ENCODE data around the gene IL27RA. TPM values are rescaled to one million over a fixed set of nuclear protein-coding genes. Genes with fewer than 3 reads are reported as not detected.

The IL27RA gene
- total RNA-seq, result 2.9 and 3.9 TPM in 2 replicates

DNA sequence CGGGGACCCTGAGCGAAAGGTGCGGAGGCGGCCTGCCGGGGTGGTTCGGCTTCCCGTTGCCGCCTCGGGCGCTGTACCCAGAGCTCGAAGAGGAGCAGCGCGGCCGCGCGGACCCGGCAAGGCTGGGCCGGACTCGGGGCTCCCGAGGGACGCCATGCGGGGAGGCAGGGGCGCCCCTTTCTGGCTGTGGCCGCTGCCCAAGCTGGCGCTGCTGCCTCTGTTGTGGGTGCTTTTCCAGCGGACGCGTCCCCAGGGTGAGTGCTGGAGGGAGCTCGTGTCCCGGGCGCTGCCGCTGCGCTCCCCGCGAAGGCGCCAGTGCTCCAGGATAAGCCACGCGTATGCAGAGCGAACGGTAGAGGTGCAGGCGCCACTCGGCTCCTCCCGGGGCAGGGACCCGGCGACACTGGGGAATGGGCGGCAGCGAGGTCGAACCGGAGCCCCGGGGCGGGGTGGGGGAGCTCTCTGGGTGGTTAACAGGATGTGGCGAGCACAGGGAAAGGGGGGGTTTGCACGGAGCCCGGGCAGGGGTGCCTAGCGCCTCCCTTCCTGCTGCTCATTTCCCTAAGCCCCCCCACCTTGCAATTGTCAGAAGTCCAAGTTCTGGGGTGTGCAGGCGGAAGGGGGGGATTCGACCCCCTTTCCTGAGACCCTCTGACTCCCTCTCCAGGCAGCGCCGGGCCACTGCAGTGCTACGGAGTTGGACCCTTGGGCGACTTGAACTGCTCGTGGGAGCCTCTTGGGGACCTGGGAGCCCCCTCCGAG lies at the start of gene IL27RA:
Gene IL27RA (plus strand): TSS at position 44 of the 762 bp plus-strand sequence. CDS start 111 bp downstream, at position 155.
- H3K4me3 ChIP-seq (ENCODE audit: low read depth, low read length), result peak within 1 kb of the TSS; percentile 73
- peak; percentile 45 for DNase-seq (ENCODE audit: low read depth)
- TF ChIP-seq, protein P1, sequence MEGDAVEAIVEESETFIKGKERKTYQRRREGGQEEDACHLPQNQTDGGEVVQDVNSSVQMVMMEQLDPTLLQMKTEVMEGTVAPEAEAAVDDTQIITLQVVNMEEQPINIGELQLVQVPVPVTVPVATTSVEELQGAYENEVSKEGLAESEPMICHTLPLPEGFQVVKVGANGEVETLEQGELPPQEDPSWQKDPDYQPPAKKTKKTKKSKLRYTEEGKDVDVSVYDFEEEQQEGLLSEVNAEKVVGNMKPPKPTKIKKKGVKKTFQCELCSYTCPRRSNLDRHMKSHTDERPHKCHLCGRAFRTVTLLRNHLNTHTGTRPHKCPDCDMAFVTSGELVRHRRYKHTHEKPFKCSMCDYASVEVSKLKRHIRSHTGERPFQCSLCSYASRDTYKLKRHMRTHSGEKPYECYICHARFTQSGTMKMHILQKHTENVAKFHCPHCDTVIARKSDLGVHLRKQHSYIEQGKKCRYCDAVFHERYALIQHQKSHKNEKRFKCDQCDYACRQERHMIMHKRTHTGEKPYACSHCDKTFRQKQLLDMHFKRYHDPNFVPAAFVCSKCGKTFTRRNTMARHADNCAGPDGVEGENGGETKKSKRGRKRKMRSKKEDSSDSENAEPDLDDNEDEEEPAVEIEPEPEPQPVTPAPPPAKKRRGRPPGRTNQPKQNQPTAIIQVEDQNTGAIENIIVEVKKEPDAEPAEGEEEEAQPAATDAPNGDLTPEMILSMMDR (IDR thresholded peaks at IDR 0.05; ENCODE audit: insufficient read depth, low read depth, low read length), result peak; percentile 77

DNA sequence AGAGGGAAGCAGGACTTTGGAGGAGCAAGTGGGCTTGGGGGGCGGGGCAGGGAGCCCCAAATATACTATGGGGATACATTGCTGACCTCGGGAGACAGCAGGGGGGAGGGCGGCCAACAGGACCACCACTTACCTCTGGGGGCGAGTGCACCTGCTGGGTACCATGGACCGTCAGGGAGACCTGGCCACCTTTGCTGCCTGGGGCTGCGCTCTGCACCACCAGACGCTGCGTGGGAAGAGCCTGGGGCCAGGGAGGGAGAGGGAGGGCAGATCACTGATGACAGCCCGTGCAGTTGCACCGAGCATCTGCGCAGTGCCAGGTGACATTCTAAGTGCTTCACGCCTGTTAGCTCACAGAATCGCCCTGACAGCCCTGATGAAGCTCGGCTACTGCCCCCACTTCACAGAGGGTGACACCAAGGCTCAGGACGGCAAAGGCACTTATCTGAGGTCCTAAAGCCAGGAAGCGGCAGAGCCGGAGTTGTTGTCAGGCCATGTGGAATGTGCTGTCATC lies 49.5 kb upstream of the IL27RA start:
- DNase-seq (ENCODE audit: low read depth), result no peak
- no peak overlapping the region for H3K4me3 ChIP-seq (ENCODE audit: low read depth, low read length)
- TF ChIP-seq, protein P1 (IDR thresholded peaks at IDR 0.05; ENCODE audit: insufficient read depth, low read depth, low read length), result no peak

DNA sequence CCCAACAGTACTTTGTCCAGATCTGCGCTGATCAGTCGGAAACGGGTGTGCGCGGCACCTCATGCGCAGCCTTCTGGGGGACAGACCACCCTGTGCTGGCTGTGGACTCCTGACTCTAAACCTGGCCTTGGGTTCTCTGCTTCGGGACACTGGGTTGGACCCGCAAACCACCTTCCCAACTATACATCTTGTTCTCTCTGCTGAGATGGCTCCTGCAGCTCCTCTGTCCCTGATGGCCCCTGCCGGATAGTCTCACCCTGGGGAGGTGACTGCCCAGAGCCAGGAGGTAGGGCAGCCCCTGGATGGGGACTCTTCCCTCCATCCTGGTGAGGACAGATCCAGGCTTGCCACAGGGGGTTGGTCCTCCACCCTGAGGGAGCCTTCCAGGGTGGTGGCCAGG lies 48.8 kb upstream of the IL27RA start:
- no peak for DNase-seq (ENCODE audit: low read depth)
- TF ChIP-seq, protein P1 (IDR thresholded peaks at IDR 0.05; ENCODE audit: insufficient read depth, low read depth, low read length), result no peak
- H3K4me3 ChIP-seq (ENCODE audit: low read depth, low read length), result no peak overlapping the region

DNA sequence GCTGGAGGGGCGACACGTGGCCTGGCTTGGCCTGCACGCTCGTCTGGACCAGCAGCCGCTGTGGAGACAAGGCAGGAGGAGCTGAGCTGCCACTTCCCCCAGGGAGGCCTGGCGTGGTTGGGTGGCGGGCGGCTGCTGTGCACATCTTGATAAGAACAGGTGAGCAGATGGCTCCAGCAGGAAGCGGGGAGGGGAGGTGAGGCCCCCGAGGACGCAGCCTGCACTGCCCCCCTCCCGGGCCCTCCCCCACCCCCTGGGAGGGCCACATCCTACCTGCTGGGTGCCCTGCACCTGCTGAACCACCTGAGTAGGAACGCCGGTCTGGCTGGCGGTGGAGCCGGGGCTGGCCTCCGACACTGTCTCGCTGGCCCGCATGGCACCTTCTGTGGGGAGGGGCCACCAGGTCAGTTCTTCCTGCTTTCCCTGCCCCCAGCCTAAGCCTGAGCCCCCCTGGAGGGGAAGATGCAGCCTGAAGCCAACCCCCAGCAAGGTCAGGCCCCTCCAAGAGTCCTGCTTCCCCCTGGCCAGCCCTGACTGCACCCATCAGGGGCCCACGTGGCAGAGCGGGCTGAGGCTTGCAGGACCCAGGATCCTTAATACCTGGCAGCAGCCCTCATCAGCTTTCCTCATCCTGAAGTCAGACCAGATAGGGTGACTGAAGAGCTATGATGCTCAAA lies 48.2 kb upstream of the IL27RA start:
- H3K4me3 ChIP-seq (ENCODE audit: low read depth, low read length), result no peak overlapping the region
- TF ChIP-seq, protein P1 (IDR thresholded peaks at IDR 0.05; ENCODE audit: insufficient read depth, low read depth, low read length), result no peak
- no peak for DNase-seq (ENCODE audit: low read depth)

DNA sequence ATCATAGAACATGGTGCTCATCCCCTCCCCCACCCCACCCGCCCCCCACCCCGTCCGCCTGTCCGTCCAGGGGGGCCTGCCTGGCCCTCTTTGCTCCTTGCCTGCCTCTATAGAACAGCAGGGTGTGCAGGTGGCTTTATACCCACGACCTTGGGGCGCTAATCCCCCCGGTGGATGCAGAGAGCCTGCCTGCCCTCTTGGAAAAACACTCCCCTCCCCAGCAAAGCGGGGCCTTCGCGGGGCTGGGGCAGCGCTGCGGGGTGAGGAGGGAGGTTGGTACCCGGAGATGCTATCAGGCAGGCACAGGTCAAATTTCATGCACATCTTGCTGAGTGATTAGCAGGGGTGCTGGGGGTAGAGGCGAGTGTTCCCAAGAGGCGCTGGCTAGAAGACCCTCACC lies 47.4 kb upstream of the IL27RA start:
- TF ChIP-seq, protein P1 (IDR thresholded peaks at IDR 0.05; ENCODE audit: insufficient read depth, low read depth, low read length), result no peak
- no peak overlapping the region for H3K4me3 ChIP-seq (ENCODE audit: low read depth, low read length)
- no peak for DNase-seq (ENCODE audit: low read depth)

DNA sequence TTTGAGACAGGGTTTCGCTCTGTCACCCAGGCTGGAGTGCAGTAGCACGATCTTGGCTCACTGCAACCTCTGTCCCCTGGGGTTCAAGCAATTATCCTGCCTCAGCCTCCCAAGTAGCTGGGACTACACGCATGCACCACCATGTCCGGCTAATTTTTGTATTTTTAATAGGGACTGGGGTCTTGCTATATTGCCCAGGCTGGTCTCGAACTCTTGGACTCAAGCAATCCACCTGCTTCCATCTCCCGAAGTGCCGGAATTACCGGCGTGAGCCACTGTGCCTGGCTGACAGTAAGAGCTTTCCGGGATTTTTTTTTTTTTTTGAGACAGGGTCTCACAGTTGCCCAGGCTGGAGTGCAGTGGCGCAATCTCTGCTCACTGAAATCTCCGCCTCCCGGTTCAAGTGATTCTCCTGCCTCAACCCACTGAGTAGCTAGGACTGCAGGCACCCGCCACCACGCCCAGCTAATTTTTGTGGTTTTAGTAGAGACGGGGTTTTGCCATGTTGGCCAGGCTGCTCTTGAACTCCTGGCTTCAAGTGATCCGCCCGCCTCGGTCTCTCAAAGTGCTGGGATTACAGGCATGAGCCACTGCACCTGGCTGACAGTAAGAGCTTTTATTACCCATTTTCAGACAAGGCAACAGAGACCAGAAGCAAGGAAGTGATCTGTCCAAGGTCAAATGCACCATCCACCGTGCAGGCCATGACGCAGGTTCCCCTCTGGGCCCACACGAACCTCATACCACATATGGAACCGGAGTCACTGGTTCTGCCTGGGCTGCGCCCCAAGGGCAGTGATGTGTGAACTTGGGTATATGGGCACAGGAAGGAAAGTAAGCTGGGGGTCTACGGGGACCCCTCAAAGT lies 46.5 kb upstream of the IL27RA start:
- peak; percentile 71 for DNase-seq (ENCODE audit: low read depth)
- TF ChIP-seq, protein P1 (IDR thresholded peaks at IDR 0.05; ENCODE audit: insufficient read depth, low read depth, low read length), result no peak
- H3K4me3 ChIP-seq (ENCODE audit: low read depth, low read length), result no peak overlapping the region

Data from fibroblast of villous mesenchyme (primary cell).